HG03039 (cell line): Measurements from ENCODE around the gene TRA2B.

Experiments used
- ATAC-seq: cut with Tn5 transposase; IDR thresholded peaks from one replicate; pipeline ENCODE4 v1.9.1; 2021; ENCODE audit warnings: mild to moderate bottlenecking, moderate library complexity; ENCODE audit not compliant: unreplicated experiment

TRA2B gene

DNA sequence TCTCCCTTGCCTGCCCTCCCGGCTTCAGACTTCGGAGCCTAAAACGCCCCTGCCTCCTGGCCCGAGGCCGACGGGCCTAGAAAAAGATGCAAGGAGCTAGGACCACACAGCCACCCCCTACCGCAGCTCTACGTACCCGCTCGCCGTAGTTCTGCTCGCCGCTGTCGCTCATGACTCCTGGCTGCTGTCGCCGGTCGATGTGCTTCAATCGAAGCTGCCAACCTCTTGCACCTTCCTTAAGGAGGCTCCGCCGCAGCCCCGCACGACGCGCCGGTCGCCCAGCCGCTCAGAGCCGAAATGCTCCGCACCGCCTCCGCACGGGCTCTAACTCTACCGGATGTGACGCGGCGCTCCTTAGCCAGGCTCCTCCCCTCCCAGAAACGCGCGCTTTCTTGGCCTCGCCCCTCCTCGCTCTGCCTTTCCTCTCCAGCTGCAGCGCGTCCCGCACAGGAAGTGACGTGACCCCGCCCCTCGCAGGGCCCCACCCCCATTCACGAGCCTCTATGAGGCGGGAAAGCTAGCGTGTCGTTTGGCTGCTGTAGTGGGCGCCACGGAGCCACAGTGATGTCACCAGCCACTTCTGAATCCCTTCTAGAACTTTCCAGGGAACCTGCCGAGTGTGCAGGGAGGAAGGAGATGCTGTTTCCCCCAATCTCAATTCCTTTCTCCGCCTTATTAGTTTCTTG is at the start of gene TRA2B:
Gene TRA2B (minus strand): TSS at position 326 of the 686 bp plus-strand sequence. CDS start 154 bp downstream, at position 172.
- ATAC-seq = peak; percentile 92

DNA sequence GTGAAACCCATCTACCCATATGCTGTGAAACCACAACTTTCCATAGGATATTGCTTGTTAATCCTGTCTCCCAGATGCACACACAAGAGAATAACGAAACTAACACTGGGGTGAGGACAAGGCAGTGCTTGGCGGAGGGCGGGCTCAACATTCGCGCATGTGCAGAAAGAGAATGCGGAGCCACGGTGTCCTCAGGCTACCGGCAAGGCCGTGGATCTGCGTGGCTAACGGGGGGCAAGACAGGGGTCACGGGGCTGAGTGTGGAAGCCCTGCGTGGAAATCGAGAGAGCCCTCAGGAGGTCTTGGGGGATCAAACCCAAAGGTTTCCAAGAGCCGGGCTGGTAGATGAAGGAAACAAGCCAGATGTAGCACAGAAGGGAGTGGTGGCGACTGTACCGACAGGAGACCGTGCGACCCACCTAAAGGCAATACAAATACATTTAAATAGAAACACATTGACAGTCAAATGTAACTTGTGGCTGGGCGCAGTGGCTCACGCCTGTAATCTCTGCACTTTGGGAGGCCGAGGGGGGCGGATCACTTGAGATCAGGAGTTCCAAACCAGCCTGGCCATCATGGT is 48.5 kb upstream of the TRA2B start:
- no peak for ATAC-seq

DNA sequence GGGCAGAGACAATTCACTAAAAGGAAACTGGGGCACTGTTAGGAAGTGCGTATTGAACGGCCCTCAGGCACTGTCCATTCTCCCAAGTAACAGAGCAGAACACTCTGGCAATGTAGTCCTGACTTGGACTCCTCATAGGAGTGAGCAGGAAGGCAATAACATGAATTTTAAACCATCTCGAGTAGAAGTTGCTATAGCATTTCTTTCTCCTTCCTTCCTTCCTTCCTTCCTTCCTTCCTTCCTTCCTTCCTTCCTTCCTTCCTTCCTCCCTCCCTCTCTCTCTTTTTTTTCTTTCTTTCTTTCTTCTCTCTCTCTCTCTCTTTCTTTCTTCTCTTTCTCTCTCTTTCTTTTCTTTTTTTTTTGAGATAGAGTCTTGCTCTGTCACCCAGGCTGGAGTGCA is 46.4 kb upstream of the TRA2B start:
- no peak for ATAC-seq

DNA sequence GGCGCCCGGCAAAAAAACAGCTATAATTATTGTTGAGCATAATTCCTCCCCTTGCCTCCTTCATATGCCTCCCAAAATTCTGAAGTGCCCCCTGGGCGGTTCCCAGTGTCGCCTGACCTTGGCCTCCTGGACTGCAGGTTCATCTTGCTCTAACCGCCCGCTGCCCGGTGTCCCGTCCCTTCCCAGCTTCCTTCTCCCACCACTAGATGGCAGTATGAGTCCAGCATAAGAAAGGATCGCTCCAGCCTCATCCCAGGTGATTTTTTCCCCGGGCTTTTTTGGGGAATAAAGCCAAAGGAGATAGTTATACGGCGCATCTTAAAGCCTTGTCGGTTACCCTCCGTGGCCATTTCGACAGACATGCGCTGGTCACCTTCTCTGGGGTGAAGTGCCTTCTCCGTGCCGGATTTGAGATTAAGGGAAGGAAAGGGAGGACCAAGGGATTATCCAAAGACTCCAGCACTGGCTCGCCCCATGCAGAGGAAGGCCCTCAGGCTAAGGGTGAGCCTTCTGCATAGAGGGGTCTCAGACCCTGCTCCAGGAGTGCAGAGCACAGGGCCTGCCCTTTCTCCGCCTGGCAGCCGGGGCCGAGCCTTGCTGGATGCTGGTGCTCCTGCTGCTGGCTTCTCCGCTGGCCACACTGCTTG is 45.8 kb upstream of the TRA2B start:
- ATAC-seq = no peak

DNA sequence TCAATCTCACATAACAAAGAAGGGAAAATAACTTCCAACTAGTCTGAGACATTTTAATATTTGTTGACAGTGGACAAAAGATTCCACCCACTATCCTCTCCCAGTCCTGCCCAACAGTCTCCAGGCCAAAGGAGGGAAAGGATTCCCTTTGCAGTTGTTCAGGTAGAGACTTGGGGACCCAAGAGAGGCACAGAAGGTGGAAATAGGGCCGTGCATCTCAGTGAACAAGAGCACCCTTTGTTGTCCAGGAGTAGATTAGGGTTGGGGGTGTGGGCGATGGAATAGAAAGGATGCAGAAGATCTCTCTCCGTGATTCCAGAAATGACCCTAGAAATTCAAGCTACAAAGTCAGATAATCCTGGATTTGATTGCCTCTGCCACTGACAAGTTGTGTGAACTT is 44.8 kb upstream of the TRA2B start:
- ATAC-seq = no peak

DNA sequence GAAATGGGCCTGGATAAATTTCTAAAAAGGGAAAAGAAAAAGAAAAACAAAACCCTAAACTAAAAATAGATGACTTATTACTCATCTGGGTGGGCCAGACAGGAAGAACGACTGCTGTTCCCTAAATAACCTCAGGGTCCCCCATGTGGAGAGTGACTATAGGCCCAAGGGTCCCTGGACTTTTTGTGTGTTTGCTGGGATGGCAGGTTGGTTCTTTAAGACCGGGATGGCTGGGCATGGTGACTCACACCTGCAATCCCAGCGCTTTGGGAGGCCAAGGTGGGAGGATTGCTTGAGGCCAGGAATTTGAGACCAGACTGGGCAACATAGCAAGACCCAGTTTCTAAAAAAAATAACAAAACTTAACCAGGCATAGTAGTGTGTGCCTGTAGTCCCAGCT is 43.8 kb upstream of the TRA2B start:
- ATAC-seq = no peak

DNA sequence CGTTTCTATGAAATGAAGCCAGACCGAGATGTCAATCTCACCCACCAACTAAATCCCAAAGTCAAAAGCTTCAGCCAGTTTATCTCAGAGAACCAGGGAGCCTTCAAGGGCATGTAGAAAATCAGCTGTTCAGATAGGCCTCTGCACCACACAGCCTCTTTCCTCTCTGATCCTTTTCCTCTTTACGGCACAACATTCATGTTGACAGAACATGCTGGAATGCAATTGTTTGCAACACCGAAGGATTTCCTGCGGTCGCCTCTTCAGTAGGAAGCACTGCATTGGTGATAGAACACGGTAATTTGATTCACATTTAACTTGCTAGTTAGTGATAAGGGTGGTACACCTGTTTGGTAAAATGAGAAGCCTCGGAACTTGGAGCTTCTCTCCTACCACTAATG is 41.9 kb upstream of the TRA2B start:
- no peak for ATAC-seq

DNA sequence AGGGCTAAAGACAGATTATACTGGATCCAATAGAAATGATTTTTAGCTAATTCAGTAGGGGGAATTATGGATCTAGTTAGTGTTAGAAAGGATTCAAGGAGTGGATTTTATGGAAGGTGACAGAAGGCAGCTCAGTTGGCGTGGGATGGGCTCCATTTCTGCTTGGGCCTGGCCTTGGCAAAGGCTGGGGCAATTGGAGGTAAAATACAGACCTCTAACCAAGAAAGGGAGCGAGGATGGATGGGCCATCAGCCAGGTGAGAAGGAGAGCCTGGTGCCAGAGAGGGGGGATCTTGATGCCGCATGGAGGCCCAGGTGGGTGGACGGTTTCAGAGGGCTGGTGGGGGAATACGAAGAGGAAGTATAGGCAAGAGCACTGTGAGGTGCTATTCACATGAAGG is 40.7 kb upstream of the TRA2B start:
- no peak for ATAC-seq

DNA sequence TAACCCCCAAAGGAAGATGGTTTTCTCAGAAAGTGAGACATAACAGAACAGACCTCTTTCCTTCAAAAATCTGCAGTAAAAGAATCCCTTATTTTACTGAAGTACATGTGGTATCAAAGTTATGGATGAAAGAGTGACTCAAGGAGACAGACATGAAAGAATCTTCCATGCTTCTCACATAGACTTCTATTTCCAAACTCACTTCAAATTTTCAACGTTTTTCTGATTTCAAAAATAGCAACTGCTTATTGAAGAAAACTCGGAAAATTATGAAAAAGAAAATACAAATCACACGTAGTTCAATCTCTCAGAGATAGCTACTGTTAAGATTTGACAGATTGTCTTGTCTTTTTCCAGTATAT is 39.8 kb upstream of the TRA2B start:
- no peak for ATAC-seq

DNA sequence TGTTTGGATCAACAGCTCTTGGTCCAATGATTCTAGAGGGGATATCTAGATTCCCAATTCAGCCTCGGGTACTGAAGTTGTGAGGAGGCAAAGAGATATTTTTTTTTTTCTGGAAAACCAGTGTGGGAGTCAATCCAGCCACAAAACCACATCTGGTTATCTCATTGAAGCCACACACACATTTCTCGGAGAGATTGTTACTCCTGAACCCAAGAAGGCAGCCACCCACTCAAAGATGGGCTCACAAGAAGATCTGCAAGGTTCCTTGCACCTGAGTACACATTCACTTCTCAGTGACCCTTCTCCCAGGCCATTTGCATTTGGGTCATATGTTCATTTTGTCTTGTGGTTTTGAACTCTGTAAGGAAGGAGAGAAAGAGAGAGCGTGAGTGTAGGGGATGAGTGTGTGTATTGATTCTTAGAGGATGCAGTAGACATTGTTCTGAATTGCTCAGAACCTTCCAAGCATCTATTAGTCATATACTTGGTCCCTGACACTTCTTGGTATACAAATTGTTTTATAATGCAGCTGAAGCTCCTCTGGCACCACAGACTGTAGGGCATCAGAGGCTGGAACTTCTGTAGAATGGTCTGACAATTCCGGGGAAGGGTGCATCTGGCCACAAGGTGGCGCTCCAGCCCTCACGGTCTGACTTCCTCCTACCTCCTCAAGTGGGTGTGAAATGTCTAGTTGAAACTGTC is 39.3 kb upstream of the TRA2B start:
- peak; percentile 72 for ATAC-seq

DNA sequence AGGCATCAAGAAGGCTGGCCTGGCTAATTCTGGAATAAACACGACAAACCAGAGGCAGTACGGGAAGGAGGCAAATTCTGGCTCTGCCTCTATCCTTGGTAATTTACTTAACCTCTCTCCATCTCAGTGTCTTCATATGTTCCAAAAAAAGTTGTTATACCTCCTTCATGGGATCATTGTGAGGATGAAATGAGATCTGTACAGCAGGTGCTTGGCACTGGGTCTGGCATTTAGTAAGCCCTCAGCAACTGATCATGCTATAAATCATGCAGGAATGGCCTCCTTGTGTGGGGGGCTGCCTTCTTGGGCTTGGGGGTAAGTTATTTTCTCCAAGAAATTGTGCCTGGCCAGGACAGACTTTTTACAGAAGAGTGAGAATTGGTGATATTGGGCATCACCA is 38.3 kb upstream of the TRA2B start:
- ATAC-seq = no peak

DNA sequence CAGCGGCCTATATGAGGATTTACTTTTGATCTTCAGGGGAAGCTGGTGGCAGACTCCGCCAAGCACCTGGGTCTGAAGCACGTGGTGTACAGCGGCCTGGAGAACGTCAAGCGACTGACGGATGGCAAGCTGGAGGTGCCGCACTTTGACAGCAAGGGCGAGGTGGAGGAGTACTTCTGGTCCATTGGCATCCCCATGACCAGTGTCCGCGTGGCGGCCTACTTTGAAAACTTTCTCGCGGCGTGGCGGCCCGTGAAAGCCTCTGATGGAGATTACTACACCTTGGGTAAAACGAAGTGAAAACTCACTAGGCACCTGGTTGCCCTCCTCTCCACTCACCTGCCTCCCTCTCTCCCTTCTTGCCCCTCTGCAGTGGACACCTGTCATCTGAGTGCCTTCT is 33.8 kb upstream of the TRA2B start:
- no peak for ATAC-seq

DNA sequence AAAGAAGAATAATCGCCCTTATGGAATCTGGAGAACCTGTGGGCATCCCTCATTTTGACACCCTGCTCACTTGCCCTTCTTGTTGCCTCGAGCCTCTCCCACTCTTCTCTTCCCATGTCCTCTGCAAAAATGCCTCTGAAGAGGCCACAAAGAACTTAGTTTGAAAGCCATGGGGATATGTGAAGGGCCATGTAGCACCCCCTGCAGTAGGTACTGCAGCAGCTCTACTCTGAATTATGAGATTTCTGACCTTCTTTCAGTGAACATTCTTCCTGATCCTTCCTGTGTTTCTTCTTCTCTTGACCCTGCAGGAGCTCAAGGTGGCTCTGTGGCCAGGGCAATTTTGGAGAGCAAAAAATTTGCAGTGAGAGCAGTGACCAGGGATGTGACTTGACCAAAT is 30.4 kb upstream of the TRA2B start:
- ATAC-seq = no peak

DNA sequence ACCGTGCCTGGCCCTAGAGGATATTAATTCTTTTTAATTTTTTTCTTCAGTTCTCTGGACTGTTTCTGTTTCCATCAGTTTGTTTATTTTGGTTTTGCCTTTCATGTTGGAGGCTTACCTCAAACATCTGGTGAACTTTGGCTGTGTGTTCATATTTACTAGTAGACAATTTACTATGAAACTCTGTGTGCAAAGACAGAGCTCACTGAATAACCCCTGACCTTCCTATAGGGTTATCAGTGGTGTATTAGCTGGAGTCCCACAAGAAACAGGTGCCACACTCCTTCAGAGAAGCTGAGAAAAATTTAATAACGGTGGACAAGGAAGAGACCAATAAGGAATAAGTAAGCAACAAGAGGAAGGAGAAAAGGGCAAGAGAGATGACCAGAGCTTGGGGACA is 28.8 kb upstream of the TRA2B start:
- ATAC-seq = no peak

DNA sequence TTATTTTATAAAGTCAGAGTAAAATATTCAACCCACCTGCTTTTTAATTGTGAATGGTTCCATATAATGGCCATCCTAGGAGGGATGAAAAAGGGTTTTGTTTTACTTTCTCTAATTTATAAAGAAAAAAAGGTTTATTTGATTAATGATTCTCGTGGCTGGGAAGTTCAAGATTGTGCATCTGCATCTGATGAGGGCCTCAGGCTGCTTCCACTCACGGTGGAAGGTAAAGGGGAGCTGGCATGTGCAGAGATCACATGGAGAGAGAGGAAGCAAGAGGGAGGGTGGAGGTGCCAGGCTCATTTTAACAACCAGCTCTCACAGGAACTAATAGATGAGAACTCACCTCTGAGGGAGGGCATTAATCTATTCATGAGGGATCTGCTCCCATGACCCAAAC is 27.7 kb upstream of the TRA2B start:
- no peak for ATAC-seq

DNA sequence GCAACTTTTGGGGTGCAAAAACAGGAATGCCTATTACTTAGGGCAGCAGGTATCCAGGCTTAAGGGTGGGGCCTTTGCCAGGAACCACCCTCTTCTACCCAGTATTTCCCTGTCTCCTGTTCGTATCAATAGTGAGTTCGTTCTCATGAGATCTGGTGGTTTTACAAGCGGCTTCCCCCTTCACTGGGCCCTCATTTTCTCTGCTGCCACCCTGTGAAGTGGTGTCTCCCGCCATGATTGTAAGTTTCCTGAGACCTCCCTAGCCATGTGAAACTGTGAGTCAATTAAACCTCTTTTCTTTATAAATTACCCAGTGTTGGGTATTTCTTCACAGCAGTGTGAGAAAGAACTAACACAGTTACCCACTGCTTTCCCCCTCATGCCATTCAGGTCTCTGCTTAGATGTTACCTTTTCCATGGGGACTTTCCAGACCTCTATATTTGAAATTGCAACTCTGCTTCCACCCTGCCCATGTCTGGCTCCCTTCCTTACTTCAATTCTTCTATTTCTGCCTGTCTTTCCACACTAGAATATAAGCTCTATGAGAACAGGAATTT is 23.9 kb upstream of the TRA2B start:
- no peak for ATAC-seq

DNA sequence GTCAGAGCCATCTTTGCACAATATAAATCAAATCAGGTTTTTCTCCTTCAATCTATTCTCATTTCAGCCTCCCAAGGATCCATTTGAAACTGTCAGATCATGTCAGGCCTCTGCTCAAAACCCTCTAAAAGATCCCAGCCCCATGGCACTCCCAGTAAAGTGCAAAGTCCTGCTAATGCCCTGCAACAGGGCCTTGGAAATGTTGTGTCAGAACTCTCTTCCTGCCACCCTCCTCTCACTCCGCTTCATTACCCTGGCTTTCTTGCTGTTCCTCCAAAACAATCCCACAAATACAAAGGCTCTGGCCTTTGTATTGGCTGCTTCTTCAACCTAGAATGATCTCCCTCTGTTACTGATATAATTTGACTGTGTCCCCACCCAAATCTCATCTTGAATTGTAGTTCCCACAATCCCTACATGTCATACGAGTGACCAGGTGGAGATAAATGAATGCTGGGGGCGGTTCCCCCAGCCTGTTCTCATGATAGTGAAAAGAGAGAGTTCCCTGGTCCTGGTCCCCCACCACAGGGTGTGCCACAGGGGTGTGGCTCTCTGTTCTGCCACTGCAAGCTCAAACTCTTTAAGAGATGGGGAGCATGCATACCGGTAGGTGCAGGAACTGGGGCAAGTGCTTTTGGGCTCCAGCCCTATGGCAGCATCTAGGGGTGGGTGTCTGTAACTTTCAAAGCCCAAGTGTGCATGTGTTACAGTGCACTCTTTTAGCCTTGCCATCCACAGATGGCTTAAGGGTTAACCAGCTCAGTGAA is 22.9 kb upstream of the TRA2B start:
- ATAC-seq = no peak

DNA sequence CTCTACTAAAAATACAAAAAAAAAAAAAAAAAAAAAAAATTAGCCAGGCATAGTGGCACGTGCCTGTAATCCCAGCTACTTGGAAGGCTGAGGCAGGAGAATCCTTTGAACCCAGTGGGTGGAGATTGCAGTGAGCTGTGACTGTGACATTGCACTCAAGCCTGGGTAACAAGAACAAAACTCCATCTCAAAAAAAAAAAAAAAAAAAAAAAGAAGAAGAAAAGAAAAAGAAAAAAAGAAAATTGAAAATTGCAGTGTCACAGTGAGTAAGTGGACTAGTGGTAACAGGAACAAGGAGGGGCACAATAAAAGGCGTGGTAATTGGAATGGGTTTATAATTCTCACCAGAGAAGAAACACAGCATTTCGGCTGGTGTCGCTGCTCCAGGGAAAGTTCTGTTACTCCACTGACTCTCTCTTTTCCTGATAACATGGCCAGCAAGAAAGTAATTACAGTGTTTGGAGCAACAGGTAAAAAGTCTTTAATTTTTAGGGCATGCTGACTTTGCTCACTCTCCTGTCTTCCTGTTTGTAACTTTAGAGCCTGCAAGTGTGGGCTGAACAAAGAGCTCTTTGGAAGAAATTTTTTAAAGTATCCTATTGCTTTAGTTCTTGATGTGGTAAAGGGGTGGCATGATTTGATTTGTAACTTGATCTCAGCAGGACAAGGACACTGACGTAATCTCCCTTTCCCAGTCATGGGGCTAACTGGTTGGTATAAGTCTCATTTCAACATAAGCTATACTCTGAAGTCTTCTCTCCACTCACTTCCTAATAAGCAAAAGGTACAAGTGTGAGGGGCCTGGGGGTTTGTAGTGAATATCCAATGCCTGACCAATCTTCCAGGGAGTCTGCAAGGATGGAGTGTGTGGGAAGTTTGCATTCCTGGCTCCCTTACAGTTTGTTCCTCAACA is 22.1 kb upstream of the TRA2B start:
- no peak for ATAC-seq

DNA sequence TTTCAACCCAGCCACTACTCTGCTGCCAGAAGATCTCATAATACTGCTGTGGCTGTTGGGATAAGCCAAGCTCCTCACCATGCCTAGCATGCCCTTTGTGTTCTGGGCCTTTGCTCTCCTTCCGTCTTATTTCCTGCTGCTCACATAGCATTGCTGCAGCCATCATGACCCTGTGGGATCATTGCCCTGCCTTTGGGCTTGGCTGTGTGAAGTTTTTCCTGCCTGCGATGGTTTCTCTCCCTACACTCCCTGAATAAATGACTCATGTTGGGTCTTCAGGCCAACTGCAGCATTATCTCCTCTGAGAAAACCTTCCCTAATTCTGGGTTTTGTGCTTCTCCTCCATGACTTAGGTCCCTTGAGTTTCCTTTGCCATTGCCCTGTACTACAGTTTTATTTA is 20.8 kb upstream of the TRA2B start:
- no peak for ATAC-seq

DNA sequence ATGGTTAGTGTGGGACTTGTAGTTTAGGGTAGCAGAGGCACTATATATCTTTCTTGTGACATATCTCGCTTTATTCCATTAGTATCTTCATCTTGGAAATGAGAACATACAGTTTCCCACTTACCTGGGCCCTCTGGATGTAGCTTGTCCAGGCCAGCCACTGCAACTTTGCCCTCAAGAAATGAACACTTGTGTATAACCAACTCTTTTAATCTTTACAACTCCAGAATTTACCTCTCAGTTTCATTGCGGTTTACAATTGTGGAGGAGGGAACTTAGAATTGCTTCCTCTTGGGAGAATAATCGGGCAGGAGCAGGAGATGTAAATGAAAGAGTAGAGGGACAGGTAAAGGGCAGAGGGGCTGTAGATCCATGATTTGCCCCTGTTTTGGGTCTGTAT is 18.4 kb upstream of the TRA2B start:
- ATAC-seq = no peak
